ENCODE measurements around the gene ABCA2. TPM values are rescaled to one million over a fixed set of nuclear protein-coding genes. Genes with fewer than 3 reads are reported as not detected.

ABCA2 gene
- total RNA-seq, 4 donors from 2014 or later, result 15.4 to 31.5 (median 25.9) TPM

GRCh38 chr9:136962701-136963248, 65.3 kb downstream of the ABCA2 start:
- ATAC-seq (ENCODE audit: low FRiP score), result no peak
- no peak for TF ChIP-seq CTCF (IDR thresholded peaks at IDR 0.05)
- DNase-seq (ENCODE audit: low spot score), result no peak

DNA sequence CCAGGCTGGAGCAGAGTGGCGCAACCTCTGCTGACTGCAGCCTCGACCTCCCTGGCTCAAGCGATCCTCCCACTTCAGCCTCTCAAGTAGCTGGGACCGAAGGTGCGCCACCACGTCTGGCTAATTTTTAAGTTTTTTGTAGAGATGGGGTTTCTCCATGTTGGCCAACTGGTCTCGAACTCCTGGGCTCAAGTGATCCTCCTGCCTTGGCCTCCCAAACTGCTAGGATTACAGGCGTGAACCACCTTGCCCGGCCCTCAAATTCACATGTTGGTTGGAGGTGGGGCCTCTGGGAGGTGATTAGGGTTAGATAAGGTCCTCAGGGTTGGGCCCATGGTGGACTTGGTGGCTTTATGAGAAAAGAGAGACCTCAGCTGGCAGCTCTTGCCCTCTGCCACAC, 65.9 kb downstream of the ABCA2 start:
- no peak for ATAC-seq (ENCODE audit: low FRiP score)
- TF ChIP-seq CTCF (IDR thresholded peaks at IDR 0.05), result no peak
- DNase-seq (ENCODE audit: low spot score), result no peak

GRCh38 chr9:136961279-136962065, 66.6 kb downstream of the ABCA2 start:
- no peak for TF ChIP-seq CTCF (IDR thresholded peaks at IDR 0.05)
- DNase-seq (ENCODE audit: low spot score), result no peak
- no peak for ATAC-seq (ENCODE audit: low FRiP score)

DNA sequence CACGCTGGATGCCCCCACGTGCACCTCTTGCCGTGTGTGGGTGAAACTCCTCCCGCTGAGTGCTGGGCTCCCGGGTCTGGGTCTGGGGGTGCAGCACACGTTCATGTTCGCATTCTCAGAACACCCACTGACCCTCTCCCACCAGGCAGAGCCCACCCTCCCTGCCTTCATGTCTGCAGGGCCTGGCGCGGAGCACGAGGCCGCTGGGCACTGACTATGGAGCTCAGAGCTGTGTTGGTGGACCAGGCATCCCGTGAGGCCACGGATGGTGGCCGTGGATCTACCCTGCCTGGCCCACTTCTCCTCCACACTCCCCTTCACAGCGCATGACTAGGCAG, 67.1 kb downstream of the ABCA2 start:
- ATAC-seq (ENCODE audit: low FRiP score), result no peak
- TF ChIP-seq CTCF (IDR thresholded peaks at IDR 0.05), result no peak
- DNase-seq (ENCODE audit: low spot score), result no peak

DNA sequence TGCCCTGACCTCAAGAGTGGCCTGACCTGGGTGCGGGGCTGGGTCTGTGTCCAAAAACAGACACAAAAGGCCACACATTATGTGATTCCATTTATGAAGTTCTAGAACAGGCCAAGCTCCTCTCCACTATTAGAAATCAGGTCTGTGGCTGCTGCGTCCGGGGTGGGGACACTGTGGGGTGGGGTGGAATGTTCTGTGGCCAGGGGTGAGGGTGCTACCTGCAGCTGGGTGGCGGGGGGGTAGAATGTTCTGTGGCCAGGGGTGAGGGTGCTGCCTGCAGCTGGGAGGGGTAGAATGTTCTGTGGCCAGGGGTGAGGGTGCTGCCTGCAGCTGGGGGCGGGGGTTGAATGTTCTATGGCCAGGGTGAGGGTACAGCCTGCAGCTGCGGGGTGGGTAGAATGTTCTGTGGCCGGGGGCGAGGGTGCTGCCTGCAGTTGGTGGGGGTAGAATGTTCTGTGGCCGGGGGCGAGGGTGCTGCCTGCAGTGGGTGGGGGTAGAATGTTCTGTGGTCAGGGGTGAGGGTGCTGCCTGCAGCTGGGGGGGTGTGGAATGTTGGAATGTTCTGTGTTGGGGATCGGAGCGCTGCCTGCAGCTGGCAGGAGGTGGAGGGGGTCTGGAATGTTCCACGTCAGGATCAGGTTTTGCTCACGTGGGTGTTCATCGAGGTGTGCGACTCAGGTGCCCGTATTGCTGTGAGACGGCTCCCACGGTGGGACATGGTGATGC, 67.7 kb downstream of the ABCA2 start:
- DNase-seq (ENCODE audit: low spot score), result no peak
- no peak for TF ChIP-seq CTCF (IDR thresholded peaks at IDR 0.05)
- ATAC-seq (ENCODE audit: low FRiP score), result no peak

DNA sequence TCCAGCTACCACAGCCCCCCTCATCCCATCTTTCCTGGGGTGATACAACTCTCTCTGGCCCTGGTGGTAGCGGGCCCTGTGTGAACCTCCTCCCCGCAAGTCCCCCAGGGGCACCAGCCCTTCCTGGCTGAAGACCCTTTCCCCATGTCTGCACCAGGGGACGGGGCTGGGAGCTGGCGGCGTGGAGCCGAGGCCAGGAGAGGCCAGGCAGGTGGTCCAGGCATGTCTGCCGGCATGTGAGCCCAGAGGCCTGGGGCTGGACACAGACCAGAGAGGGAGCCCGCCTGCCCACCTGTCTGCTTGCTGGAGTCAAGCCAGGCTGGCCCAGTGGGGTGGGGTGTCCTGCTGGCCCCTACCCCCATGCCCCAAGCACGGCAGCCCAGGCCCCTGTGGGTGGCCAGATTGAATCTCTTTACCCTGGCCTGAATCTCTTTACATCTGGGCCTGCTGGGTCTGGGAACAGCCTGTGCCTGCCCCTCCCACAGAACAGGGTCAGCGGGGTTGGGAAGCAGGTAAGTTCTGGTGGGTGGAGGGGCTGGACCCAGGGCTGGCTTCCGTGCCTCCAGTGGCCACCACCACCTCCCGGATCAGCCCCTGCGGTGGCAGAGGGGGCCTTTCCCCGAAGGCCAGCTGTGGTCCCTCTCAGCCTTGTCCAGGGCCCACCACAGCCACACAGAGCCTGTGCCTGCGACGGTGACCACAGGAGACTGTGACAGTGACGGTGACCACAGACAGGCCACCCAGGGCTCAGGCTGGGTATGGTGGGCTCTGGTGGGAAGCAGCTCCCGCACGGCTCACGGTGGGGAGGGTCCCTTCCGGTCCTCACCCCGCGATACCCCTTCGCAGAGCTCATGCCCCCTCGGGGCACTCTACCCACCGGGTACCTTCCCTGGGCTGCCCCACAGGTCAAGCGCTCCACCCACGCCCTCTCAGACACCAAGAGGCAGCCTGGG, 68.9 kb downstream of the ABCA2 start:
- DNase-seq (ENCODE audit: low spot score) (no peak), ATAC-seq (ENCODE audit: low FRiP score) (no peak)
- TF ChIP-seq CTCF (IDR thresholded peaks at IDR 0.05), result no peak
